GM18498 (cell line): ENCODE data around the gene PTPRE.

ENCODE experiments used
- ATAC-seq: cut with Tn5 transposase; IDR thresholded peaks from one replicate; pipeline ENCODE4 v1.9.1; 2021; ENCODE audit warnings: mild to moderate bottlenecking, moderate library complexity; ENCODE audit not compliant: unreplicated experiment

Gene PTPRE

DNA sequence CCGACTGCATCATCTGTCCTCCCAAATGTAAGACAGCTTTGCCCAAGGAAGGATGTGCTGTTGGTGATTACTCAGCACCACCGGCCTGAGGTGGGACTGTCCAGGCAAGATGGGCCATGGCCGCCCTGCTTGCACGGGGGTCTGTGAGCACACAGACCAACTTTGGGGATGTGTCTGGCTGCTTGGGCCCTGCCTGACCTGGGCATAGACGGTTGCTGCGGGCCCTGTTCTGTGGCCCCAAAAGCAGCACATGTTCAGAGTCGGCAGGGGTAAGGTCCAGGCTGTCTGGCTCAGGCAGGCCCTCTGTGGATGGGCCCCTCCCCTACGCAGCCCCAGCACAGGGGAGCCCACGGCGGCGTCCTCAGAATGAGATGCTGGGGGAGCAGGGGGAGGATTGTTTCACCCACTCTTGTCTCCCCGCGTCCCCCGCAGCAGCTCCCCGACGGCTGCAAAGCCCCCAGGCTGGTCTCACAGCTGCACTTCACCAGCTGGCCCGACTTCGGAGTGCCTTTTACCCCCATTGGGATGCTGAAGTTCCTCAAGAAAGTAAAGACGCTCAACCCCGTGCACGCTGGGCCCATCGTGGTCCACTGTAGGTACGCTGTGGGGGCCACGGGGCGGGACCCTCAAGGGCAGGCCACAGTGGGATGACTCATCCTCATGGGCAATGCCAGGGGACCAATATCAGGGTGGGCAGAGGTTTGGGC is 160.9 kb downstream of the PTPRE start:
- ATAC-seq: no peak

- no peak for ATAC-seq
Observed at GRCh38 chr10:128068398-128069285, 161.7 kb downstream of the PTPRE start.

- peak; percentile 55 for ATAC-seq
Observed at GRCh38 chr10:128069351-128070051, 162.6 kb downstream of the PTPRE start.

DNA sequence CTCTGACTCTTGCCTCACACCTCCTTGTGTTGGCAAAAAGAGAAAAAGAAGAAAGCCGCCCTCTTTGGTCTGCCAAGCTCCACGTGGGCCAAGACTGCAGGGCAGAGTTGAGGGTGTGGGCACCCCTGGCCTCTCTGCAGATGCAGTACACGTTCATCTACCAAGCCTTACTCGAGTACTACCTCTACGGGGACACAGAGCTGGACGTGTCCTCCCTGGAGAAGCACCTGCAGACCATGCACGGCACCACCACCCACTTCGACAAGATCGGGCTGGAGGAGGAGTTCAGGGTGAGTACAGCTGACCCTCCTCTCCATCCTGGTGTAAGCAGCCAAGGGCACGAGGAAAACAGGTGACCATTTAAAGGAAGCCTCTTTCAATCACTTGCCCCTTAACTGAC is 163.3 kb downstream of the PTPRE start:
- ATAC-seq: no peak

- ATAC-seq: no peak
Observed at GRCh38 chr10:128070721-128071416, 164.0 kb downstream of the PTPRE start.

- ATAC-seq: no peak
Observed at GRCh38 chr10:128071417-128071782, 164.5 kb downstream of the PTPRE start.

- no peak for ATAC-seq
Observed at GRCh38 chr10:128072046-128072445, 165.1 kb downstream of the PTPRE start.

- ATAC-seq: no peak
Observed at GRCh38 chr10:128072941-128073645, 166.2 kb downstream of the PTPRE start.

DNA sequence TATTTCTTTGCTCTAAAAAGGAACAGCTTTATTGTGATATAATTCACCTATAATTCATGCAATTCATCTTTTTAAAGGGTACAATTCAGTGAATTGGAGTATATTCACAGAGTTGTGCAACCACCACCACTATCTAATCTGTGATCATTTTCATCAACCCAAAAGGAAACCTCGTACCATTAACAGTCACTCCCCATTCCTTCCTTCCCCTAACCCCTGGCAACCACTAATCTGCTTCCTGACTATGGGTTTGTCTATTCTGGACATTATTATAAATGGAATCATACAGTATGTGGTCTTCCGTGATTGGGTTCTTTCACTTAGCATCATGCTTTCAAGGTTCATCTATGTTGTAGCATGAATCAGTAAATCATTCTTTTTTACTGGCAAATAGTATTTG is 167.0 kb downstream of the PTPRE start:
- no peak for ATAC-seq

DNA sequence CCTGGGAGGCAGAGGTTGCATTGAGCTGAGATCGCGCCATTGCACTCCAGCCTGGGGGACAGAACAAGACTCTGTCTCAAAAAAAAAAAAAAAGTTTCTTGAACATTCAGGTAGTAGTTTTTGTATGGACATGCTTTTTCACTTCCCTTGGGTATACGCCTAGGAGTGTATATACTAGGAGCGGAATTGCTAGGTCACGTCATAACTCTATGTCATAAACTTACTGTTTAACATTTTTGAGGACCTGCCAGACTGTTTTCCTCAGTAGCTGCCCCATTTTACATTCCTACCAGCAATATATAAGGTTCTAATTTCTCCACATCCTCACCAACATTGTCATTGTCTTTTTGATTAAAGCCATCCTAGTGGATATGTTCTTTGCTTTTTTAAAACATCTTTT is 167.7 kb downstream of the PTPRE start:
- ATAC-seq: no peak

GRCh38 chr10:128077155-128077875 is 170.4 kb downstream of the PTPRE start:
- no peak for ATAC-seq

DNA sequence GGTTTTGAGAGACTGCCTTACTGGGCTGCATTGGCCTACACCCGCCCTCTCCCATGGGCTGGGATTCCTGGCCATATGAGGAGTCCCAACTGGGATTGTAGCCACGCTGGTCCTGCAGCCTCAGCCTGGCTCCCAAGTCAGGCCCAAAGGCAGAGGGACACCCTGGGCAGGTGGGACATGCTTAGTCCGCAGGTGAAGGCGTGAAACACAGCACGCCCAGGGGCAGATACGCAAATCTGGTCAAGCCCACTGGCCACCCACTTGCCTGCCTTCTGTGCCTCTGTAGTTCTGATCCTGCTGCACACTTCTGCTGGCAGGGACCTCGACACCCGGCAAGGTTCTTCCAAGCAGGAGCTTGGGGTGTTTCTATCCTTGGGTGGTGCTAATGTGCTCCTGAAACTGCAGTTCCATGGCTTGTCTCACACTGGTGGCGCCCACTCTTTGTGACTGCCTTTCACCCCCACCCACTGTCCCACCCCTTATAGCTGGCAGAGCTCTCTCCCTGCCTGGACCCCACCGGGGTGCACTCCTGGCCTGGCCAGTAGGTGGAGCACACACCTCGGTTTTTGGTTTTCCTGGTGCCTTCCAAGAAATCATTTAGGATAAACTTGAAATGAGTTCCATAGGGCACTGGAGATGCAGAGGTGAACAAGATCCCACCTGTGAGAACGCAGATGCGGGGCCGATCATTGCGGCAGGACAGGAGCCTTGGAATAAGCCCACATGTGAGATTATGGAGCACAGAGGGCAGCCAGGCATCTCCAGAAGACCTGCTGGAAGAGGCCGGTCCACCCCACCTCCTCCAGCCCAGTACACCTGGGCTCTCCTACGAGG is 171.4 kb downstream of the PTPRE start:
- ATAC-seq: peak; percentile 74

GRCh38 chr10:128080231-128080630 is 173.3 kb downstream of the PTPRE start:
- ATAC-seq: no peak

GRCh38 chr10:128080641-128081040 is 173.7 kb downstream of the PTPRE start:
- no peak for ATAC-seq

- no peak for ATAC-seq
Observed at GRCh38 chr10:128081222-128081621, 174.3 kb downstream of the PTPRE start.

DNA sequence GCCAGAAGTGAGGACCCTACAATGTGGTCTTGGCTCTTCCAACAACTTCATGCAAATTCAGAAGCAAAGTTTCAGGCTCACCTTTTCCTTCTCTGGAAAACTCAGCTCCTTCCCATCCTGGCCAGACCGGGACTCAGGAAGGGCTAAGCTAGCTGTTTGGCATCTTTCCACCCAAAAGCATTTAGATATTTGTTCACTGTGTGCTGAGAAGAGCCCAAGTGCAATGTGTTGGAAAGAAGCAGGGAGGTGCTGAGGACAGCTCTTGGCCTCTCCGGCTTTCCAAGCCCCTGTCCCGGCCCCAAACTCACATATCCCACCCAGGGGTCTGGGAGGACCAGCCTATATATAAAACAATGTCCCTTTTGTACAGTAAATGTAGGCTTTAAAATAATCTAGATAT is 174.8 kb downstream of the PTPRE start:
- no peak for ATAC-seq

DNA sequence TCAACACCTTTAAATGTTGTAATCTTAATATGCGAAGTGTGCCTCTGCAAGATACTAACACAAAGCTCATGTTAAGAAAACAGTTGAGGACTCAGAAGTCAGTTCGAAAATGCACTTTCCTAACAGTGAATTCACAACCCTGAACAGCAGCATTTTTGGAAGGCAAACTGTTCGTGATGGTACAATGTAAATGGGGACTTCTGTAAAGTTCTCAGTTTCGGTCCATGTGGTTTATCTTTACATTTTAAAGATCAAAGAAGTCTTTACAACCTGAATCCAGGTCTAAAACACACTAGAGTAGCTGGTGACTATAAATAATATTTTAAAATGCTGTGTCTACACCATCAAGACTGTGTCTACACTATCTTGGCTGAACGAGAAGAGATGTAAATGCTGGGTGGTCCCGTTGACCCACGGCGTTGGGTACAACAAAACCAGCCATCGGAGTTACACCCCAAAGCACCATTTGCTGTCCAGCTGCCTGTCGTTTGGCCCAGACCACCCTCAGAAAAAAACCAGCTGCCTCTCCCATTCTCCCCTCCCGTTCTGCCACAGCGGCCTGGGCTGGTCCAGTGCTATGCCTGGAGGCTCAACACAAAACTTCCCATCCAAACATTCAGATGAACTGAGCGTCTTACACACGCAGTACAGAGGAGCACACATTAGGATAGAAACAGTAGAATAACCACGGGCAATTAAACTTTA is 176.4 kb downstream of the PTPRE start:
- no peak for ATAC-seq

GRCh38 chr10:128084364-128084763 is 177.5 kb downstream of the PTPRE start:
- ATAC-seq: no peak
